Smooth muscle cell (in vitro differentiated cells): ENCODE measurements around the gene PI16. TPM values are rescaled to one million over a fixed set of nuclear protein-coding genes. Genes with fewer than 3 reads are reported as not detected.

ENCODE experiments used
- DNase-seq: peaks from one replicate; lab custom pipeline; 2025; ENCODE audit not compliant: unreplicated experiment; lab: John Stamatoyannopoulos, UW
- H2AFZ ChIP-seq: fragments of 200-600 bp; sonication (generic); 2 replicates; pipeline ENCODE4 v1.6.0; 2016; ENCODE audit warnings: antibody characterized with exemption, low read depth, mild to moderate bottlenecking
- H3F3A ChIP-seq: fragments of 200-600 bp; sonication (generic); 2 replicates; pipeline ENCODE4 v1.6.0; 2017; ENCODE audit warnings: antibody characterized with exemption, low read depth
- H3K27ac ChIP-seq: fragments of 200-600 bp; sonication (generic); 2 replicates; pipeline ENCODE4 v1.5.1; 2016; ENCODE audit warnings: low read depth, mild to moderate bottlenecking
- H3K27me3 ChIP-seq: fragments of 200-600 bp; sonication (generic); 2 replicates; pipeline ENCODE4 v1.6.1; 2016; ENCODE audit warnings: low read depth, mild to moderate bottlenecking
- H3K36me3 ChIP-seq: fragments of 200-600 bp; sonication (generic); 2 replicates; pipeline ENCODE4 v1.5.1; 2016; ENCODE audit warnings: low read depth
- H3K4me1 ChIP-seq: fragments of 200-600 bp; sonication (generic); 2 replicates; pipeline ENCODE4 v1.5.1; 2016; ENCODE audit warnings: low read depth
- H3K4me2 ChIP-seq: fragments of 200-600 bp; sonication (generic); 2 replicates; pipeline ENCODE4 v1.6.0; 2016; ENCODE audit warnings: mild to moderate bottlenecking
- H3K4me3 ChIP-seq: fragments of 200-600 bp; sonication (generic); 2 replicates; pipeline ENCODE4 v1.5.1; 2016; ENCODE audit warnings: mild to moderate bottlenecking
- H3K79me2 ChIP-seq: fragments of 200-600 bp; sonication (generic); 2 replicates; pipeline ENCODE4 v1.6.0; 2016; ENCODE audit warnings: low read depth, mild to moderate bottlenecking
- H3K9ac ChIP-seq: fragments of 200-600 bp; sonication (generic); 2 replicates; pipeline ENCODE4 v1.6.0; 2016; ENCODE audit warnings: low read depth
- H3K9me3 ChIP-seq: fragments of 200-600 bp; sonication (generic); replicated peaks from 2 replicates; pipeline ENCODE4 v1.5.1; 2016; ENCODE audit warnings: low read depth
- H4K20me1 ChIP-seq: fragments of 200-600 bp; sonication (generic); 2 replicates; pipeline ENCODE4 v1.6.0; 2016; ENCODE audit warnings: low read depth
- WGBS: methylation state at CpG from one replicate; pipeline ENCODE4 v1.1.7; 2016; ENCODE audit warnings: low lambda C conversion rate; 5-methylcytosine and 5-hydroxymethylcytosine counted together
- polyA plus RNA-seq: library from polyadenylated mRNA; unstranded; fragments of >200 nt; fragmentation: Nextera tagmentation; extraction: Ambion mirVana; gene quantifications from 2 replicates; pipeline ENCODE4 v1.2.1, GENCODE V29; 2016
- total RNA-seq: library from RNA; depleted of rRNA; stranded (reverse); fragments of >200 nt; gene quantifications from 2 replicates; pipeline ENCODE4 v1.2.3, GENCODE V29; 2014
- TF ChIP-seq, protein P1 (sequence below): fragments of 200-600 bp; sonication (generic); IDR thresholded peaks from 2 replicates; pipeline ENCODE4 v1.5.1; 2017; ENCODE audit warnings: borderline replicate concordance, mild to moderate bottlenecking, antibody characterized with exemption; ENCODE audit not compliant: insufficient read depth, poor library complexity, severe bottlenecking

The PI16 gene
- total and polyA plus RNA-seq, 2 experiments from 2014 or later: 1.2 to 9.6 TPM

DNA sequence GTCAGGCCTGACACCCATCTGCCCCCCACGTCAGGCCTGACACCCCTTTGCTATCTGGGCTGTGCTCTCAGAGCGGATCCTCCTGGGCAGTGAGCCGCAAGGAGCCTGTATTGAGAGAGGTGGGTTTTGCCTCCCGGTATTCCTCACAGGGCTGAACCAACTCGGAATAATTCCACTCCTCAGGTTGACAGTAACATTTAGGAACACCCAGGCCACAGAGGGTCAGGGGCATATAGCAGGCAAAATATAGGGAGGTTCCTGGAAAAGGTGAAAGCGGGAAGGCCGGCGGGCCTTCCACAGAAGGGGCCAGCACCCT, 44.1 kb downstream of the PI16 start:
- H3K4me3 ChIP-seq: no peak overlapping the region
- no peaks in the 10 kb centered on the region for H3K36me3 ChIP-seq
- no peaks in the 10 kb centered on the region for H4K20me1 ChIP-seq
- TF ChIP-seq, protein P1, sequence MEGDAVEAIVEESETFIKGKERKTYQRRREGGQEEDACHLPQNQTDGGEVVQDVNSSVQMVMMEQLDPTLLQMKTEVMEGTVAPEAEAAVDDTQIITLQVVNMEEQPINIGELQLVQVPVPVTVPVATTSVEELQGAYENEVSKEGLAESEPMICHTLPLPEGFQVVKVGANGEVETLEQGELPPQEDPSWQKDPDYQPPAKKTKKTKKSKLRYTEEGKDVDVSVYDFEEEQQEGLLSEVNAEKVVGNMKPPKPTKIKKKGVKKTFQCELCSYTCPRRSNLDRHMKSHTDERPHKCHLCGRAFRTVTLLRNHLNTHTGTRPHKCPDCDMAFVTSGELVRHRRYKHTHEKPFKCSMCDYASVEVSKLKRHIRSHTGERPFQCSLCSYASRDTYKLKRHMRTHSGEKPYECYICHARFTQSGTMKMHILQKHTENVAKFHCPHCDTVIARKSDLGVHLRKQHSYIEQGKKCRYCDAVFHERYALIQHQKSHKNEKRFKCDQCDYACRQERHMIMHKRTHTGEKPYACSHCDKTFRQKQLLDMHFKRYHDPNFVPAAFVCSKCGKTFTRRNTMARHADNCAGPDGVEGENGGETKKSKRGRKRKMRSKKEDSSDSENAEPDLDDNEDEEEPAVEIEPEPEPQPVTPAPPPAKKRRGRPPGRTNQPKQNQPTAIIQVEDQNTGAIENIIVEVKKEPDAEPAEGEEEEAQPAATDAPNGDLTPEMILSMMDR: no peak
- no peak overlapping the region for H3K27ac ChIP-seq
- peaks cover 13% of the 10 kb centered on the region for H3K4me1 ChIP-seq
- H3K4me2 ChIP-seq: no peak overlapping the region
- H2AFZ ChIP-seq: no peak overlapping the region
- no peaks in the 10 kb centered on the region for H3K9me3 ChIP-seq
- H3F3A ChIP-seq: no peaks in the 10 kb centered on the region
- H3K79me2 ChIP-seq: no peaks in the 10 kb centered on the region
- DNase-seq: no peak
- WGBS: 85% methylated on average over 8 of the region's 8 CpGs
- H3K27me3 ChIP-seq: no peaks in the 10 kb centered on the region
- H3K9ac ChIP-seq: no peak overlapping the region

- Histone ChIP-seq H3K4me2 (no peak overlapping the region), H3K79me2 (no peaks in the 10 kb centered on the region), H3K9ac (no peak overlapping the region), H3K9me3 (no peaks in the 10 kb centered on the region), H4K20me1 (no peaks in the 10 kb centered on the region), H3K36me3 (no peaks in the 10 kb centered on the region), H3K4me3 (no peak overlapping the region), H3K27me3 (no peaks in the 10 kb centered on the region), H3K4me1 (peaks cover 13% of the 10 kb centered on the region), H3K27ac (no peak overlapping the region), H2AFZ (no peak overlapping the region), H3F3A (no peaks in the 10 kb centered on the region)
- TF ChIP-seq, protein P1: no peak
- WGBS: 86% methylated on average over 15 of the region's 15 CpGs
- no peak for DNase-seq
These were observed 44.7 kb downstream of the PI16 start for GRCh38 chr6:36999061-36999750.

DNA sequence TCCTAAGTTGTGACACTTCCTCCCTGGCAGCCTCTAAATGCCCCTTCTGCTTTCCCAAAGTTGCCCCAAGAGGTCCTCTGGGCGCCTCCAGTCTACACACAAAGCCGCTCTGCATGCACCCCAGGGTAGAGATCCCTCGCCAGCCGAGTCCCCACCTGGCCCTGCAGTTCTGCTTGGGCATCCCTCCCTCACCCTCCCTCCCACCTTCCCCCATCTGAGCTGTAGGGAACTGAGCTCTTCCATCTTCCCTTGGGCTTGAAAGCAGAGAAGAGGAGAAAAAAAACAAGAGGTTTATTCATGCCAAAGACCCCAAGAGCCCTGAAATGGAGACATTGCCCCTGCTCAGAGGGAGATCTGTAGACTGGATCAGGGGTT, 45.2 kb downstream of the PI16 start:
- H3F3A ChIP-seq: no peaks in the 10 kb centered on the region
- H3K27ac ChIP-seq: no peak overlapping the region
- WGBS: 86% methylated on average over 4 of the region's 4 CpGs
- H3K36me3 ChIP-seq: no peaks in the 10 kb centered on the region
- peaks cover 13% of the 10 kb centered on the region for H3K4me1 ChIP-seq
- no peaks in the 10 kb centered on the region for H3K27me3 ChIP-seq
- H4K20me1 ChIP-seq: no peaks in the 10 kb centered on the region
- no peak overlapping the region for H2AFZ ChIP-seq
- H3K9ac ChIP-seq: no peak overlapping the region
- no peaks in the 10 kb centered on the region for H3K9me3 ChIP-seq
- H3K4me2 ChIP-seq: no peak overlapping the region
- no peak for DNase-seq
- H3K4me3 ChIP-seq: no peak overlapping the region
- TF ChIP-seq, protein P1: no peak
- no peaks in the 10 kb centered on the region for H3K79me2 ChIP-seq
